NAMALWA (cell line): ENCODE data around the gene MLLT11.
"Not testable (repeated sequence)": the region's sequence is repeated elsewhere in the genome, so short reads cannot be mapped to it uniquely, and the experiment has no call there.

Source experiments
- DNase-seq: peaks from one replicate; pipeline ENCODE4 v3.0.0-alpha.2; 2015; ENCODE audit warnings: low spot score

The MLLT11 gene

DNA sequence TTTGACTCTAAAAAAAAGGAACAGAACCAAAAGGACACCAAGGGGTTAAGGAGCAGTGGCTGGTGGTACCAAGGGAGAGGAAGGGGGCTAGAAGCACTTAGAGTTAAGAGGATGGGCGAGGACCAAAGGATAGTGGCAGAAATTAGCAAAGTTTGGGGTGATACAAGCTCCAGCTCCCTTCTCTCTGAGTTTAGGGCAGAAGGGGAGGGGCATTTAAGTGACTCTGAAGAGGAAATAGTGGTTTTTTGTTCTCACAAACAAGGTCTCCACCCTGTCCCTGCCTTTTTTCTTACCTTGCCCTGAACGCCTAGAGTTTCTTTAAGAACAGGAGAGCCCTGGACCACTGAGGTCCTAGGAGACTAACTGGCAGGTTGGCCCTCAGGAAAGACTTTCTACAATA, 4.0 kb upstream of the MLLT11 start:
- no peak for DNase-seq

GRCh38 chr1:151058692-151059091, 1.5 kb upstream of the MLLT11 start:
- DNase-seq = peak; percentile 47

- peak; percentile 97 for DNase-seq
These were observed 839 bp upstream of the MLLT11 start, which contains the start of gene CDC42SE1 for GRCh38 chr1:151059109-151060006. TSS of gene CDC42SE1 (minus strand) at chr1:151059622. CDS start at chr1:151055730, 3,892 bp downstream.

GRCh38 chr1:151060657-151061421, 642 bp downstream of the MLLT11 start:
- DNase-seq = no peak

DNA sequence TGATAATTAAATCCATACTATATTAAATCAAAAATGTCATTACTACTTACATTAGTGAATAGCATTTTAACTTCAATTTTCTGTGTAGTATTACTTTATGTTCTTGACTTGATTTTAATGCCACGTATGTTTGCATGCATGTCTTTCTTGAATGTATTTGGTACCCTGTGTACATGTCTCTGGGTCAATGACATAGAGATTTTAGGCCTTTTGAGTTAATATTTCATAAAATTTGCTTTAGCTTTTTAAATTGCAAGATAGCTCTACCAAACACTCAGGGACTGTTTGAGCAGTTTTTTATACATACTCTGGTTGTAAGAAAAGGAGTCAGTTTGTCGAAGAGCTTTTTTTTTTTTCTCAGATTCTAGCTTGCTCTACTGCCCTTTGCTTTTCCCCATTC, 1.5 kb downstream of the MLLT11 start:
- DNase-seq = no peak

GRCh38 chr1:151062741-151063371, 2.7 kb downstream of the MLLT11 start:
- DNase-seq = no peak

DNA sequence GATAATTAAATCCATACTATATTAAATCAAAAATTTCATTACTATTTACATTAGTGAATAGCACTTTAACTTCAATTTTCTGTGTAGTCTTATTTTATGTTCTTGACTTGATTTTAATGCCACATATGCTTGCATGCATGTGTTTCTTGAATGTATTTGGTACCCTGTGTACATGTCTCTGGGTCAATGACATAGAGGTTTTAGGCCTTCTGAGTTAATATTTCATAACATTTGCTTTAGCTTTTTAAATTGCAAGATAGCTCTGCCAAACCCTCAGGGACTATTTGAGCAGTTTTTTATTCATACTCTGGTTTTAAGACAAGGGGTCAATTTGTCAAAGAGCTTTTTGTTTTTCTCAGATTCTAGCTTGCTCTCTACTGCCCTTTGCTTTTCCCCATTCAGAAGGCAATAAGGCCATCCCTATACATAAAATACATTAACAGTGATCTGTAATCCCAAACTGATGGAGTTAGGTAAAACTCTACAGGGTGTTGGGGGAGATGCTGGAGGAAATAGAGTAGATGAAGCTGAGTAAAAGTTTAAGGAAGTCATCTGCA, 5.0 kb downstream of the MLLT11 start:
- DNase-seq = no peak

GRCh38 chr1:151067185-151067584, 7.0 kb downstream of the MLLT11 start:
- no peak for DNase-seq

DNA sequence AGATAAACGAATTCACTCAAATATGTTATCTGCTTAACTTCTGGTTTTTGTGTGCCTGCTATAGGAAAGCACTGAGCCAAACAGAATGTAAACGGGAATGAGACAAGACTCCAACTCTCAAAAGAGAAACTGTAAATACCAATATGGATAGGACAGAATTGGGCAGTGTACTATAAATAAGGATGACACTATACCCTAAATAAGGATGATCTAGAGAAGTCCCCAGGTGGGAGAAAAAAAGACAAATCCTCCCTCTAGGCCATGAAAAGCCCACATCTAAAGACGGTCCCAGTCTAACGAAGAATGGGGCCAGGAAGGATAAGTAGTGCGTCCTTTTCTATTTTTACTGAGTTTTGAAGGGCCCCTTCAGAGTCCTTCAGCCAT, 8.9 kb downstream of the MLLT11 start:
- DNase-seq = no peak

- DNase-seq = peak; percentile 96
These were observed 10.5 kb downstream of the MLLT11 start, which contains the start of gene GABPB2 for GRCh38 chr1:151070474-151071276. TSS of gene GABPB2 (plus strand) at chr1:151070761. CDS start at chr1:151088190, 17,429 bp downstream.

DNA sequence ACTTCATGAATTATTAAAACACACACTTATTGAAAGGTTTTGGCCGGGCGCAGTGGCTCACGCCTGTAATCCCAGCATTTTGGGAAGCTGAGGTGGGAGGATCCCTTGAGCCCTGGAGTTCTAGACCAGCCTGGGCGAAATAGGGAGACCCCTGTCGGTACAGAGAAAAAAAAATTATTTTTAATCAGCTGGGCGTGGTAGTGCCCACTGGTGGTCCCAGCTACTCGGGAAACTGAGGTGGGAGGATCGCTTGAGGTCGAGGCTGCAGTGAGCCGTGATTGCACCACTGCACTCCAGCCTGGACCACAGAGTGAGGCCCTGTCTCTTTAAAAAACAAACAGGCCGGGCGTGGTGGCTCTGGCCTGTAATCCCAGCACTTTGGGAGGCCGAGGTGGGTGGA, 12.0 kb downstream of the MLLT11 start:
- no peak for DNase-seq

DNA sequence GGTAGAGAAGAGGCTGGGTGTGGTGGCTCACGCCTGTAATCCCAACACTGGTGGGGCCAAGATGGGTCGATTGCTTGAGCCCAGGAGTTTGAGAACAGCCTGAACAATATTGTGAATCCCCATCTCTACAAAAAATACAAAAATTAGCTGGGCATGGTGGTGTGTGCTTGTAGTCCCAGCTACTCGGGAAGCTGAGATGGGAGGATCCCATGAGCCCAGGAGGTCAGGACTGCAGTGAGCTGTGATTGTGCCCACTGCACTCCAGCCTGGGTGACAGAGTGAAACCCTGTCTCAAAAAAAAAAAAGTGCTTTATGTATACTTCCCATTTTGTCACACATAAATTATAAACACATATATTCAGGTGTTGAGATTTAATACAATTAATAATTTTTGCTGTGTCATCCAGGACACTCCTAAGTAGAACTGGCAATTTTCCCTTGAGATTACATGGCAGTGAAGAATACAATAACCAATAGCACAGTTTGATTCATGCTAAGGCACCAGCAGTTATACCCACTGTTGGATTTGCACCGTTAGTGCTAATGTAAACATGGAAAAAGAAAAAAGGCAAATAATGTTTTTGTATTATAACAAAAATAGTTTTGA, 25.9 kb downstream of the MLLT11 start:
- DNase-seq = no peak

DNA sequence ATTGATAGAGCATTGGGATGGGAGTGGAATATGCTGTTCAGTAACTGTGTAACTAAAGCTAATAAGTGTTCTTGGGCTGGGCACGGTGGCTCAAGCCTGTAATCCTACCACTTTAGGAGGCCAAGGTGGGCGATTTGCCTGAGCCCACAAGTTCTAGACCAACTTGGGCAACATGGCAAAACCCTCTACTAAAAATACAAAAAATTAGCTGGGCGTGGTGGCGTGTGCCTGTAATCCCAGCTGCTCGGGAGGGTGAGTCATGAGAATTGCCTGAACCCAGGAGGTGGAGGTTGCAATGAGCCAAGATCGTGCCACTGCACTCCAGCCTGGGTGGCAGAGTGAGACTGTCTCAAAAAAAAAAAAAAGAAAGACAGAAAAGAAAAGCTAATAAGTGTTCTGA, 37.2 kb downstream of the MLLT11 start:
- not testable (repeated sequence) for DNase-seq

DNA sequence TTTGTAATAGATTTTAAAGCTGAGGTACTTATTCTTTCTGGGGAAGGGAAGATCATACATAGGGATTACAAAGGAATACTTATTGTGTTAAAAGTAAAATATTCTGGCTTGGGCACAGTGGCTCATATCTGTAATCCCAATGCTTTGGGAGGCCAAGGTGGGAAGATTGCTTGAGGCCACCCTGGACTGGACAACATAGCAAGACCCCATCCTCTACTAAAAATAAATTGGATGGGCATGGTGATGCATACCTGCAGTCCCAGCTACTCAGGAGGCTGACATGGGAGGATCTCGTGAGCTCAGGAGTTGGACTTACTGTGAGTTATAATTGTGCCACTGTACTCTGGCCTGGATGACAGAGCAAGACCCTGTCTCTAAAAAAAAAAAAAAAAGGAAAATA, 37.9 kb downstream of the MLLT11 start:
- DNase-seq = no peak

DNA sequence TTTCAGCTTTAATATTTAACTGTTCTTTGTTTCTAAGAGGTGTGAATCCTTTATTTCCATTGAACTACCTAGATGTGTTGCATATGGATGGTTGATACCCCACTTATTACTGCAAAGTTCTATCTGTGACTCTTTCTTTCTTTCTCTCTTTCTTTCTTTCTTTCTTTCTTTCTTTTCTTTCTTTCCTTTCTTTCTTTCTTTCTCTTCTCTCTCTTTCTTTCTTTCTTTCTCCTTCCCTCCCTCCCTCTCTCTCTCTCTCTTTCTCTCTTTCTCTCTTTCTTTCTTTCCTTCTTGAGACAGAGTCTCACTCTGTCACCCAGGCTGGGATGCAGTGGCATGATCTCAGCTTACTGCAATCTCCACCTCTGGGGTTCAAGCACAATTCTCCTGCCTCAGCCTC, 44.4 kb downstream of the MLLT11 start:
- no peak for DNase-seq

GRCh38 chr1:151106894-151107293, 46.7 kb downstream of the MLLT11 start:
- DNase-seq = no peak

DNA sequence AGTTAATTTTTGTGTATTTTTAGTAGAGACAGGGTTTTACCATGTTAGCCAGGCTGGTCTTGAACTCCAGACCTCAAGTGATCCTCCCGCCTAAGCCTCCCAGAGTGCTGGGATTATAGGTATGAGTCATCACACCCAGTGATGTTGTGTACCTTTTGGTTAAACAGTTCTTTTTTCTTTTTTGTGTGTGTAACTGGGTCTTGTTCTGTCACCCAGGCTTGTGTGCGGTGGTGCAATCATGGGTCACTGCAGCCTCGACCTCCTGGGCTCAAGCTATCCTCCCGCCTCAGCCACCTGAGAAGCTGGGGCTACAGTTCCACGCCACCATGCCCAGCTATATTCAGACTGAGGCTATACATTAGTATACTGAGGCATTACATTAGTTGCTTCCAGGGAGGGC, 48.1 kb downstream of the MLLT11 start:
- DNase-seq = no peak

DNA sequence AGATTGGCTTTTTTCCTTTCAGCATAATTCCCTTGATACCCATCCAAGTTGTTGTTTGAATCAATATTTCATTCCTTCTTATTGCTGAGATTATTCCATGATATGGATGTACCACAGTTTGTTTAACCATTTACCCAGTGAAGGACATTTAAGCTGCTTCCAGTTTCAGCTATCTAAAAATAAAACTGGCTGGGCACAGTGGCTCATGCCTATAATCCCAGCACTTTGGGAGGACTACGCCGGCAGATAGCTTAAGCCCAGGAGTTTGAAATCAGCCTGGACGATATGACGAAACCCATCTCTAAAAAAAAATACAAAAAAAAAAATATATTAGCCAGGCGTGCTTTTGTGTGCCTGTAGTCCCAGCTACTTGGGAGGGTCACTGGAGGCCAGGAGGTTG, 53.7 kb downstream of the MLLT11 start:
- DNase-seq = no peak
